HepG2 (cell line): Measurements from ENCODE around the gene DUSP16. TPM values are rescaled to one million over a fixed set of nuclear protein-coding genes. Genes with fewer than 3 reads are reported as not detected.

Experiments
- DPF2 ChIP-seq: sonication (generic); formaldehyde crosslinking; IDR thresholded peaks from 2 replicates; pipeline ENCODE4 v1.4.0; 2020; ENCODE audit warnings: mild to moderate bottlenecking, low read depth, missing genetic modification reagents, borderline replicate concordance
- ETV5 ChIP-seq: IDR thresholded peaks from 2 replicates; pipeline ENCODE4 v1.6.1; 2018; ENCODE audit warnings: missing biosample characterization, missing genetic modification reagents, inconsistent platforms, borderline replicate concordance
- FOXA1 ChIP-seq, 2 experiments: fragments of 450-650 bp in 1 of 2; sonication (generic) in 1 of 2; formaldehyde crosslinking in 1 of 2; IDR thresholded peaks; 2 replicates each; pipeline versions ENCODE4 v1.4.0 to v1.6.1; 2016 to 2020; ENCODE audit warnings: missing genetic modification reagents in 1 of 2
- HMG20A ChIP-seq: IDR thresholded peaks from 2 replicates; pipeline ENCODE4 v1.6.1; 2016; ENCODE audit warnings: borderline replicate concordance
- HOXA3 ChIP-seq: sonication (generic); formaldehyde crosslinking; IDR thresholded peaks from 2 replicates; pipeline ENCODE4 v1.5.0; 2020; ENCODE audit warnings: missing genetic modification reagents
- IRF2 ChIP-seq: IDR thresholded peaks from 2 replicates; pipeline ENCODE4 v1.6.1; 2018; ENCODE audit warnings: missing genetic modification reagents, missing compliant biosample characterization
- KAT8 ChIP-seq: IDR thresholded peaks from 2 replicates; pipeline ENCODE4 v1.6.1; 2016; ENCODE audit warnings: missing genetic modification reagents, missing compliant biosample characterization
- MED13 ChIP-seq: sonication (generic); formaldehyde crosslinking; IDR thresholded peaks from 2 replicates; pipeline ENCODE4 v1.5.0; 2020; ENCODE audit warnings: missing genetic modification reagents
- POGZ ChIP-seq: sonication (generic); formaldehyde crosslinking; IDR thresholded peaks from 2 replicates; pipeline ENCODE4 v1.4.0; 2020; ENCODE audit warnings: mild to moderate bottlenecking, missing genetic modification reagents
- SALL1 ChIP-seq: sonication (generic); formaldehyde crosslinking; IDR thresholded peaks from 2 replicates; pipeline ENCODE4 v1.8.0; 2022; ENCODE audit warnings: mild to moderate bottlenecking, missing genetic modification reagents
- SIX1 ChIP-seq: sonication (generic); formaldehyde crosslinking; IDR thresholded peaks from 2 replicates; pipeline ENCODE4 v1.4.0; 2020; ENCODE audit warnings: missing genetic modification reagents, borderline replicate concordance
- SP2 ChIP-seq: sonication (generic); formaldehyde crosslinking; IDR thresholded peaks from 2 replicates; pipeline ENCODE4 v1.5.1; 2020; ENCODE audit warnings: mild to moderate bottlenecking, missing genetic modification reagents
- TCF7L2 ChIP-seq: IDR thresholded peaks from 2 replicates; pipeline ENCODE4 v1.6.1; 2011; ENCODE audit warnings: mild to moderate bottlenecking, low read depth, low read length, moderate library complexity
- ZNF205 ChIP-seq: IDR thresholded peaks from 2 replicates; pipeline ENCODE4 v1.6.1; 2018; ENCODE audit warnings: missing biosample characterization, missing genetic modification reagents
- ZNF792 ChIP-seq: IDR thresholded peaks from 2 replicates; pipeline ENCODE4 v1.6.1; 2016
- polyA plus RNA-seq, 8 experiments: library from polyadenylated mRNA; depleted of rRNA in 3 of 8; stranded (reverse) in 7 of 8; unstranded in 1 of 8; fragments of >200 nt; fragmentation: Illumina TruSeq in 4 of 8; extraction: Trizol in 4 of 8; gene quantifications; 2 replicates each; pipeline versions ENCODE4 v1.2.1 to v1.2.3, GENCODE V29; 2011 to 2016; ENCODE audit warnings: low read depth in 4 of 8, missing spikeins in 1 of 8, mixed read lengths in 1 of 8; ENCODE audit not compliant: insufficient read depth in 1 of 8
- total RNA-seq, 5 experiments: library from RNA; depleted of rRNA; stranded (reverse); fragments of >200 nt; fragmentation: Illumina TruSeq; extraction: Trizol; gene quantifications; 2 replicates each; pipeline ENCODE4 v1.2.3, GENCODE V29; 2016; ENCODE audit warnings: low read depth in 1 of 5
- TF ChIP-seq, protein P1 (sequence below): sonication (generic); formaldehyde crosslinking; IDR thresholded peaks from 2 replicates; pipeline ENCODE4 v1.5.0; 2020; ENCODE audit warnings: mild to moderate bottlenecking, missing genetic modification reagents, borderline replicate concordance
- TF ChIP-seq, protein P2 (sequence below), 2 experiments: fragments of 450-650 bp in 1 of 2; sonication (generic) in 1 of 2; formaldehyde crosslinking; IDR thresholded peaks; 2 replicates each; pipeline versions ENCODE4 v1.5.0 to v1.8.0; 2020 to 2022; ENCODE audit warnings: mild to moderate bottlenecking in 1 of 2, missing genetic modification reagents in 1 of 2
- TF ChIP-seq, protein P3 (sequence below): sonication (generic); formaldehyde crosslinking; IDR thresholded peaks from 2 replicates; pipeline ENCODE4 v1.5.0; 2020; ENCODE audit warnings: missing genetic modification reagents
- TF ChIP-seq, protein P4 (sequence below): sonication (generic); formaldehyde crosslinking; IDR thresholded peaks from 2 replicates; pipeline ENCODE4 v1.4.0; 2020; ENCODE audit warnings: missing genetic modification reagents
- TF ChIP-seq, protein P5 (sequence below): sonication (generic); formaldehyde crosslinking; IDR thresholded peaks from 2 replicates; pipeline ENCODE4 v1.4.0; 2020; ENCODE audit warnings: missing genetic modification reagents, mild to moderate bottlenecking, borderline replicate concordance
- TF ChIP-seq, protein P6 (sequence below), 2 experiments: sonication (generic) in 1 of 2; formaldehyde crosslinking in 1 of 2; IDR thresholded peaks; 2 replicates each; pipeline versions ENCODE4 v1.4.0 to v1.6.1; 2018 to 2020; ENCODE audit warnings: missing genetic modification reagents in 2 of 2, borderline replicate concordance in 1 of 2, low read depth in 1 of 2, mild to moderate bottlenecking in 1 of 2, missing biosample characterization in 1 of 2

Gene DUSP16
- total and polyA plus RNA-seq, 2 of the 13 experiments (the other 11 are each of a cell fraction or from before 2014, with no cell fraction given): 45.7 to 46.6 TPM

DNA sequence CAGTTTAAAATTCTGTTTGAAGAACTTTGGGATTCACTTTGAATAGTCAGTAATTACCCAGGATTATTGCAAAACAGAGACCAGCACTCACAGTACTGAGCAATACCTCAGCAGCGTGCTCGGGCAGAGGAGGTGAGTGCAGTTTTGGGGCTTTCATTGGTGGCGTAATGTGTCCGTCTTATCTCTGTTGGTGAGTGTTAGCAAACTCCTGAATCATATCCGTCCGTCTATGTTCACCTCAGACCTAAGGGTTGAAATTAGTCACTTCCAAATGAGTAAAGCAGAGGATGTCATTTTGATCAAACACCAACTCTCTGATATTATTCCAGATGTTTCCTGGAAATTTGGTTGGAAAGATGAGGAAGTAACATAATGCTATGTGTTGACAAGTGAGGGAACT is 123.0 kb downstream of the DUSP16 start (continued):
- TF ChIP-seq TCF7L2 (no peak), IRF2 (peak; percentile 32; the same call in 1 of the 2 replicates), FOXA1 (IDR thresholded peaks at IDR 0.05) (no peak), FOXA1 (CRISPR knock-in tag; IDR thresholded peaks at IDR 0.05) (peak; percentile 49; the same call in 1 of the 2 replicates), SIX1 (CRISPR knock-in tag) (0 out of 2 replicates have a peak, but pooled peaks have one; percentile 13), KAT8 (peak; percentile 38; the same call in 1 of the 2 replicates), DPF2 (CRISPR knock-in tag) (peak; percentile 27; the same call in 1 of the 2 replicates), HOXA3 (CRISPR knock-in tag) (peak; percentile 66; the same call in 1 of the 2 replicates), ZNF792 (CRISPR knock-in tag) (peak; percentile 29; the same call in 1 of the 2 replicates), SP2 (CRISPR knock-in tag) (peak; percentile 62), POGZ (CRISPR knock-in tag) (peak; percentile 66; the same call in 1 of the 2 replicates), HMG20A (CRISPR knock-in tag) (peak; percentile 65; the same call in 1 of the 2 replicates), ZNF205 (CRISPR knock-in tag) (peak; percentile 59), ETV5 (CRISPR knock-in tag) (peak; percentile 91), MED13 (CRISPR knock-in tag) (peak; percentile 90; the same call in 1 of the 2 replicates), SALL1 (CRISPR knock-in tag) (peak; percentile 71)
- TF ChIP-seq, protein P1, sequence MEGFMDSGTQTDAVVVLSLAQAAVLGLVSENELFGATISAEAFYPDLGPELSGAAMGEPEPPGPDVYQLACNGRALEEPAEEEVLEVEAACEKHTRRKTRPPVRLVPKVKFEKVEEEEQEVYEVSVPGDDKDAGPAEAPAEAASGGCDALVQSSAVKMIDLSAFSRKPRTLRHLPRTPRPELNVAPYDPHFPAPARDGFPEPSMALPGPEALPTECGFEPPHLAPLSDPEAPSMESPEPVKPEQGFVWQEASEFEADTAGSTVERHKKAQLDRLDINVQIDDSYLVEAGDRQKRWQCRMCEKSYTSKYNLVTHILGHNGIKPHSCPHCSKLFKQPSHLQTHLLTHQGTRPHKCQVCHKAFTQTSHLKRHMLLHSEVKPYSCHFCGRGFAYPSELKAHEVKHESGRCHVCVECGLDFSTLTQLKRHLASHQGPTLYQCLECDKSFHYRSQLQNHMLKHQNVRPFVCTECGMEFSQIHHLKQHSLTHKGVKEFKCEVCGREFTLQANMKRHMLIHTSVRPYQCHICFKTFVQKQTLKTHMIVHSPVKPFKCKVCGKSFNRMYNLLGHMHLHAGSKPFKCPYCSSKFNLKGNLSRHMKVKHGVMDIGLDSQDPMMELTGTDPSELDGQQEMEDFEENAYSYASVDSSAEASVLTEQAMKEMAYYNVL (CRISPR knock-in tag): no peak
- TF ChIP-seq, protein P2, sequence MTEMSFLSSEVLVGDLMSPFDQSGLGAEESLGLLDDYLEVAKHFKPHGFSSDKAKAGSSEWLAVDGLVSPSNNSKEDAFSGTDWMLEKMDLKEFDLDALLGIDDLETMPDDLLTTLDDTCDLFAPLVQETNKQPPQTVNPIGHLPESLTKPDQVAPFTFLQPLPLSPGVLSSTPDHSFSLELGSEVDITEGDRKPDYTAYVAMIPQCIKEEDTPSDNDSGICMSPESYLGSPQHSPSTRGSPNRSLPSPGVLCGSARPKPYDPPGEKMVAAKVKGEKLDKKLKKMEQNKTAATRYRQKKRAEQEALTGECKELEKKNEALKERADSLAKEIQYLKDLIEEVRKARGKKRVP (CRISPR knock-in tag; IDR thresholded peaks at IDR 0.05): peak in 1 of 2 experiments; percentile 70; a peak in 2 of 4 replicates
- TF ChIP-seq, protein P3, sequence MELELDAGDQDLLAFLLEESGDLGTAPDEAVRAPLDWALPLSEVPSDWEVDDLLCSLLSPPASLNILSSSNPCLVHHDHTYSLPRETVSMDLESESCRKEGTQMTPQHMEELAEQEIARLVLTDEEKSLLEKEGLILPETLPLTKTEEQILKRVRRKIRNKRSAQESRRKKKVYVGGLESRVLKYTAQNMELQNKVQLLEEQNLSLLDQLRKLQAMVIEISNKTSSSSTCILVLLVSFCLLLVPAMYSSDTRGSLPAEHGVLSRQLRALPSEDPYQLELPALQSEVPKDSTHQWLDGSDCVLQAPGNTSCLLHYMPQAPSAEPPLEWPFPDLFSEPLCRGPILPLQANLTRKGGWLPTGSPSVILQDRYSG: no peak
- TF ChIP-seq, protein P4, sequence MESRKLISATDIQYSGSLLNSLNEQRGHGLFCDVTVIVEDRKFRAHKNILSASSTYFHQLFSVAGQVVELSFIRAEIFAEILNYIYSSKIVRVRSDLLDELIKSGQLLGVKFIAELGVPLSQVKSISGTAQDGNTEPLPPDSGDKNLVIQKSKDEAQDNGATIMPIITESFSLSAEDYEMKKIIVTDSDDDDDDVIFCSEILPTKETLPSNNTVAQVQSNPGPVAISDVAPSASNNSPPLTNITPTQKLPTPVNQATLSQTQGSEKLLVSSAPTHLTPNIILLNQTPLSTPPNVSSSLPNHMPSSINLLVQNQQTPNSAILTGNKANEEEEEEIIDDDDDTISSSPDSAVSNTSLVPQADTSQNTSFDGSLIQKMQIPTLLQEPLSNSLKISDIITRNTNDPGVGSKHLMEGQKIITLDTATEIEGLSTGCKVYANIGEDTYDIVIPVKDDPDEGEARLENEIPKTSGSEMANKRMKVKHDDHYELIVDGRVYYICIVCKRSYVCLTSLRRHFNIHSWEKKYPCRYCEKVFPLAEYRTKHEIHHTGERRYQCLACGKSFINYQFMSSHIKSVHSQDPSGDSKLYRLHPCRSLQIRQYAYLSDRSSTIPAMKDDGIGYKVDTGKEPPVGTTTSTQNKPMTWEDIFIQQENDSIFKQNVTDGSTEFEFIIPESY (CRISPR knock-in tag): peak; percentile 31; the same call in 1 of the 2 replicates
- TF ChIP-seq, protein P5, sequence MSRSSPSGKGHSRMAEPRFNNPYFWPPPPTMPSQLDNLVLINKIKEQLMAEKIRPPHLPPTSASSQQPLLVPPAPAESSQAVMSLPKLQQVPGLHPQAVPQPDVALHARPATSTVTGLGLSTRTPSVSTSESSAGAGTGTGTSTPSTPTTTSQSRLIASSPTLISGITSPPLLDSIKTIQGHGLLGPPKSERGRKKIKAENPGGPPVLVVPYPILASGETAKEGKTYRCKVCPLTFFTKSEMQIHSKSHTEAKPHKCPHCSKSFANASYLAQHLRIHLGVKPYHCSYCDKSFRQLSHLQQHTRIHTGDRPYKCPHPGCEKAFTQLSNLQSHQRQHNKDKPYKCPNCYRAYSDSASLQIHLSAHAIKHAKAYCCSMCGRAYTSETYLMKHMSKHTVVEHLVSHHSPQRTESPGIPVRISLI (CRISPR knock-in tag): peak; percentile 44; the same call in 1 of the 2 replicates
- TF ChIP-seq, protein P6, sequence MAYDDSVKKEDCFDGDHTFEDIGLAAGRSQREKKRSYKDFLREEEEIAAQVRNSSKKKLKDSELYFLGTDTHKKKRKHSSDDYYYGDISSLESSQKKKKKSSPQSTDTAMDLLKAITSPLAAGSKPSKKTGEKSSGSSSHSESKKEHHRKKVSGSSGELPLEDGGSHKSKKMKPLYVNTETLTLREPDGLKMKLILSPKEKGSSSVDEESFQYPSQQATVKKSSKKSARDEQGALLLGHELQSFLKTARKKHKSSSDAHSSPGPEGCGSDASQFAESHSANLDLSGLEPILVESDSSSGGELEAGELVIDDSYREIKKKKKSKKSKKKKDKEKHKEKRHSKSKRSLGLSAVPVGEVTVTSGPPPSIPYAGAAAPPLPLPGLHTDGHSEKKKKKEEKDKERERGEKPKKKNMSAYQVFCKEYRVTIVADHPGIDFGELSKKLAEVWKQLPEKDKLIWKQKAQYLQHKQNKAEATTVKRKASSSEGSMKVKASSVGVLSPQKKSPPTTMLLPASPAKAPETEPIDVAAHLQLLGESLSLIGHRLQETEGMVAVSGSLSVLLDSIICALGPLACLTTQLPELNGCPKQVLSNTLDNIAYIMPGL (CRISPR knock-in tag; IDR thresholded peaks at IDR 0.05; ENCODE audit: borderline replicate concordance in 1 of 2, low read depth in 1 of 2): 0 out of 4 replicates have a peak, but pooled peaks of 1 of the 2 experiments have one; percentile 24
